Fibroblast of pulmonary artery (primary cell): ENCODE measurements around the gene GHRH.

Source experiments
- DNase-seq: peaks from one replicate; pipeline ENCODE4 v3.0.0-alpha.2; 2010; ENCODE audit warnings: low read depth
- H3K4me3 ChIP-seq: replicated peaks from 2 replicates; pipeline ENCODE4 v1.5.1; 2011; ENCODE audit warnings: low read depth, mild to moderate bottlenecking, control low read depth, low read length, moderate library complexity
- CTCF ChIP-seq: IDR thresholded peaks from 2 replicates; pipeline ENCODE4 v1.5.1; 2011; ENCODE audit warnings: mild to moderate bottlenecking, control low read depth, low read length, inconsistent platforms; ENCODE audit errors: missing control alignments

GHRH gene

DNA sequence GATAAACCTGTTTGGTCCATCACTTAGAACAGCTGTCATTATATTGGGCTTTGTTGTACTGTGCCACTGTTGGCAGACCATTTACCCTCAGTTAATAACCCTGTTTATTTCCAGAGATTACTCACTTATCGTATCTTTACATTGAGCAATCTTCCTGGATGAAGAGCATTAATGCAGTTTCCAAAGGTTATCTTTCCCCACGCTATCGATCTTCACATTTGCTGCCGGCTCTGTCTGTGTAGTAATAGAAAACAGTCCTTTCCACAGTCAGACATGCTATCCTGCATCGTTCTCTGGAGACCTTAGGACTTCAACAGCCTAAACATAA lies 27.4 kb downstream of the GHRH start:
- DNase-seq, result no peak
- no peak overlapping the region for H3K4me3 ChIP-seq
- TF ChIP-seq CTCF, result no peak

GRCh38 chr20:37233548-37234253 lies 27.9 kb downstream of the GHRH start:
- DNase-seq, result no peak
- TF ChIP-seq CTCF, result no peak
- H3K4me3 ChIP-seq, result no peak overlapping the region

- no peak for TF ChIP-seq CTCF
- no peak overlapping the region for H3K4me3 ChIP-seq
- DNase-seq, result no peak
These were observed 29.5 kb downstream of the GHRH start for GRCh38 chr20:37231947-37232630.

- no peak for TF ChIP-seq CTCF
- DNase-seq, result no peak
- H3K4me3 ChIP-seq, result no peak overlapping the region
These were observed 31.4 kb downstream of the GHRH start for GRCh38 chr20:37230200-37230599.

DNA sequence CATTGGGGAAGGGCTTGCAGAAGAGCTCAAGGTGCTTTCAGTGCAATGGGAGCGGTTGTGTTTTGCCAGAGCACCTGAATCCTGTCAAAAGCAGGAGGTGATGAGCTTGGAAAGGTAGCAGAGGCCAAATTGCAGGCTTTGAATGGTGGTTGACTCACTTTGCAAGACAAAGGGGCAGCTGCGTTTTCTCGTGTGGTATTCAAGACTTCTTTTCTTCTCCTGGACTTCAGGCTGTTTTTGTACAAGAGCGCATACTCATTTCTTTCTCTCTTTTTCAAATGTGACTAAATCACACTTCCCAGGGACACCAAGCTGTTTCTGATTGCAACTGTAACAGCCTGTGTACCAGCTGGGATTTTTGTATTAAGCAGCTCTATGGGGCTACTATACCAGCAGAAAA lies 32.3 kb downstream of the GHRH start:
- DNase-seq, result no peak
- no peak overlapping the region for H3K4me3 ChIP-seq
- TF ChIP-seq CTCF, result no peak

- no peak for DNase-seq
- H3K4me3 ChIP-seq, result no peak overlapping the region
- TF ChIP-seq CTCF, result no peak
These were observed 33.0 kb downstream of the GHRH start for GRCh38 chr20:37228656-37229055.

- TF ChIP-seq CTCF, result no peak
- H3K4me3 ChIP-seq, result no peak overlapping the region
- DNase-seq, result no peak
These were observed 33.5 kb downstream of the GHRH start for GRCh38 chr20:37228082-37228481.
